Natural killer cell (primary cell): Measurements from ENCODE around the gene STX11. TPM values are rescaled to one million over a fixed set of nuclear protein-coding genes. Genes with fewer than 3 reads are reported as not detected.

ENCODE experiments used
- ATAC-seq, 3 donors: fragments of 150-1000 bp in 2 of 3; fragments of 200-7000 bp in 1 of 3; cut with Tn5 transposase; 1 replicate in 1 of 3; 2 replicates in 2 of 3; pipeline ENCODE4 v1.10.0; 2021; ENCODE audit warnings: mild to moderate bottlenecking in 2 of 3, moderate library complexity in 2 of 3
- DNase-seq, 2 donors: peaks; one replicate each; pipeline versions ENCODE4 v3.0.0 to v3.0.0-alpha.2; 2013 to 2021; ENCODE audit warnings: mixed read lengths in 1 of 2
- H3K27ac ChIP-seq: one replicate; pipeline ENCODE4 v1.5.1; 2013; ENCODE audit warnings: mild to moderate bottlenecking, low read length
- H3K27me3 ChIP-seq: one replicate; pipeline ENCODE4 v1.6.1; 2013; ENCODE audit warnings: low read length; ENCODE audit not compliant: control insufficient read depth, insufficient read depth
- H3K36me3 ChIP-seq: one replicate; pipeline ENCODE4 v1.6.1; 2013; ENCODE audit warnings: low read length; ENCODE audit not compliant: control insufficient read depth, insufficient read depth
- H3K4me1 ChIP-seq: one replicate; pipeline ENCODE4 v1.6.1; 2013; ENCODE audit warnings: low read length; ENCODE audit not compliant: control insufficient read depth, insufficient read depth
- H3K4me3 ChIP-seq: one replicate; pipeline ENCODE4 v1.5.1; 2013; ENCODE audit warnings: low read length
- H3K9me3 ChIP-seq: one replicate; pipeline ENCODE4 v1.6.1; 2013; ENCODE audit warnings: low read length; ENCODE audit not compliant: control insufficient read depth, insufficient read depth
- H3K27ac Mint-ChIP-seq, 2 donors: one replicate each; pipeline ENCODE4 v1.8.0; 2022; ENCODE audit warnings: mild to moderate bottlenecking in 2 of 2, mixed read lengths in 2 of 2, moderate library complexity in 1 of 2
- H3K27me3 Mint-ChIP-seq, 2 donors: one replicate each; pipeline ENCODE4 v1.8.0; 2022; ENCODE audit warnings: low read depth in 2 of 2, mixed read lengths in 2 of 2
- H3K36me3 Mint-ChIP-seq: one replicate; pipeline ENCODE4 v1.8.0; 2022; ENCODE audit warnings: mixed read lengths
- H3K4me1 Mint-ChIP-seq, 2 donors: one replicate each; pipeline ENCODE4 v1.8.0; 2022; ENCODE audit warnings: mixed read lengths in 2 of 2
- H3K4me3 Mint-ChIP-seq: one replicate; pipeline ENCODE4 v1.8.0; 2022; ENCODE audit warnings: mild to moderate bottlenecking, moderate library complexity, mixed read lengths
- H3K9me3 Mint-ChIP-seq, 2 donors: one replicate each; pipeline ENCODE4 v1.8.0; 2022; ENCODE audit warnings: mixed read lengths in 2 of 2
- CTCF ChIP-seq: fragments of 200-600 bp; IDR thresholded peaks from one replicate; pipeline ENCODE4 v1.8.0; 2022; ENCODE audit warnings: antibody characterized with exemption
- WGBS: methylation state at CpG from one replicate; pipeline ENCODE4 v1.1.7; 2013; ENCODE audit warnings: missing lambda C conversion rate; ENCODE audit not compliant: insufficient coverage; 5-methylcytosine and 5-hydroxymethylcytosine counted together
- intact Hi-C: fragments of 100-400 bp; cut with micrococcal nuclease; formaldehyde crosslinking; loops from one replicate; pipeline ENCODE4 v1.14.2; 2022
- total RNA-seq, 4 donors: library from RNA; stranded (reverse); fragments of 120-200 nt in 1 of 4; gene quantifications; one replicate each; pipeline versions ENCODE4 v1.2.3 to v1.2.4, GENCODE V29; 2013 to 2022

STX11 gene
- total RNA-seq, 3 donors from 2014 or later (not counting 1 experiment from before 2014, with no cell fraction given): 21.9 to 38.3 (median 34.2) TPM

GRCh38 chr6:144141470-144141869 lies 8.8 kb upstream of the STX11 start:
- WGBS: 100% methylated on average over 1 of the region's 2 CpGs
- Mint-ChIP-seq H3K27me3 (no peaks in the 10 kb centered on the region), H3K36me3 (no peaks in the 10 kb centered on the region)

GRCh38 chr6:144143106-144143505 lies 7.2 kb upstream of the STX11 start:
- ATAC-seq (no peak), DNase-seq (no peak)
- Histone ChIP-seq H3K4me3 (no peak overlapping the region), H3K27me3 (no peaks in the 10 kb centered on the region), H3K4me1 (no peaks in the 10 kb centered on the region), H3K9me3 (no peaks in the 10 kb centered on the region), H3K27ac (no peak overlapping the region), H3K36me3 (no peaks in the 10 kb centered on the region)
- 100% methylated on average over 1 of the region's 1 CpG for WGBS
- Mint-ChIP-seq H3K27ac (no peak overlapping the region), H3K4me1 (no peaks in the 10 kb centered on the region), H3K27me3 (no peaks in the 10 kb centered on the region), H3K4me3 (no peak overlapping the region), H3K36me3 (no peaks in the 10 kb centered on the region), H3K9me3 (no peaks in the 10 kb centered on the region)
- intact Hi-C loops: no loop called here
- TF ChIP-seq CTCF: no peak

More at GRCh38 chr6:144141470-144141869, 8.8 kb upstream of the STX11 start:
- ATAC-seq (no peak), DNase-seq (no peak)
- no peaks in the 10 kb centered on the region for H3K9me3 Mint-ChIP-seq
- TF ChIP-seq CTCF: no peak
- H3K27ac Mint-ChIP-seq: no peak overlapping the region
- H3K4me3 ChIP-seq: no peak overlapping the region
- no peak overlapping the region for H3K4me3 Mint-ChIP-seq
- intact Hi-C loops: no loop called here
- no peaks in the 10 kb centered on the region for H3K4me1 ChIP-seq
- H3K27me3 ChIP-seq: no peaks in the 10 kb centered on the region
- H3K4me1 Mint-ChIP-seq: no peaks in the 10 kb centered on the region
- no peaks in the 10 kb centered on the region for H3K36me3 ChIP-seq
- no peaks in the 10 kb centered on the region for H3K9me3 ChIP-seq
- H3K27ac ChIP-seq: no peak overlapping the region

GRCh38 chr6:144143878-144144277 lies 6.4 kb upstream of the STX11 start:
- TF ChIP-seq CTCF: no peak
- H3K4me1 Mint-ChIP-seq: no peaks in the 10 kb centered on the region
- no peaks in the 10 kb centered on the region for H3K27me3 Mint-ChIP-seq
- no peaks in the 10 kb centered on the region for H3K9me3 ChIP-seq
- H3K27ac Mint-ChIP-seq: no peak overlapping the region
- no peaks in the 10 kb centered on the region for H3K9me3 Mint-ChIP-seq
- H3K36me3 Mint-ChIP-seq: no peaks in the 10 kb centered on the region
- intact Hi-C loops: no loop called here
- H3K36me3 ChIP-seq: no peaks in the 10 kb centered on the region
- no peak overlapping the region for H3K4me3 ChIP-seq
- H3K27me3 ChIP-seq: no peaks in the 10 kb centered on the region
- H3K4me3 Mint-ChIP-seq: no peak overlapping the region
- no peaks in the 10 kb centered on the region for H3K4me1 ChIP-seq
- ATAC-seq (no peak), DNase-seq (no peak)
- no peak overlapping the region for H3K27ac ChIP-seq

GRCh38 chr6:144144996-144145395 lies 5.3 kb upstream of the STX11 start:
- H3K4me3 ChIP-seq: no peak overlapping the region
- ATAC-seq (no peak), DNase-seq (no peak)
- Mint-ChIP-seq H3K27me3 (no peaks in the 10 kb centered on the region), H3K9me3 (no peaks in the 10 kb centered on the region), H3K4me3 (no peak overlapping the region), H3K27ac (no peak overlapping the region), H3K36me3 (no peaks in the 10 kb centered on the region), H3K4me1 (peaks cover 5% of the 10 kb centered on the region in 2 donors)
- no peaks in the 10 kb centered on the region for H3K27me3 ChIP-seq
- no CpG with 5 or more reads among the region's 1 CpG for WGBS
- intact Hi-C loops: no loop called here
- H3K36me3 ChIP-seq: no peaks in the 10 kb centered on the region
- TF ChIP-seq CTCF: no peak
- no peak overlapping the region for H3K27ac ChIP-seq
- no peaks in the 10 kb centered on the region for H3K9me3 ChIP-seq
- peaks cover 6% of the 10 kb centered on the region for H3K4me1 ChIP-seq
